Neural progenitor cell (in vitro differentiated cells): ENCODE measurements around the gene NDUFS8. TPM values are rescaled to one million over a fixed set of nuclear protein-coding genes. Genes with fewer than 3 reads are reported as not detected.

Experiments used
- DNase-seq: peaks from one replicate; pipeline ENCODE4 v3.0.0-alpha.2; 2016; ENCODE audit warnings: low spot score
- H2AFZ ChIP-seq: fragments of 200-600 bp; sonication (generic); replicated peaks from 2 replicates; pipeline ENCODE4 v1.6.1; 2016; ENCODE audit warnings: antibody characterized with exemption
- H3F3A ChIP-seq: fragments of 200-600 bp; sonication (generic); 2 replicates; pipeline ENCODE4 v1.6.1; 2016; ENCODE audit warnings: antibody characterized with exemption, low read depth
- H3K27ac ChIP-seq: fragments of 200-600 bp; sonication (generic); 2 replicates; pipeline ENCODE4 v1.5.1; 2016; ENCODE audit warnings: mild to moderate bottlenecking
- H3K27me3 ChIP-seq: fragments of 200-600 bp; sonication (generic); 2 replicates; pipeline ENCODE4 v1.6.1; 2016; ENCODE audit warnings: mild to moderate bottlenecking, moderate library complexity
- H3K36me3 ChIP-seq: fragments of 200-600 bp; sonication (generic); 2 replicates; pipeline ENCODE4 v1.5.1; 2016
- H3K4me1 ChIP-seq: fragments of 200-600 bp; sonication (generic); 2 replicates; pipeline ENCODE4 v1.6.1; 2016; ENCODE audit warnings: mixed run types
- H3K4me2 ChIP-seq: fragments of 200-600 bp; sonication (generic); 2 replicates; pipeline ENCODE4 v1.6.1; 2016
- H3K4me3 ChIP-seq: fragments of 200-600 bp; sonication (generic); 2 replicates; pipeline ENCODE4 v1.5.1; 2016
- H3K79me2 ChIP-seq: fragments of 200-600 bp; sonication (generic); 2 replicates; pipeline ENCODE4 v1.6.1; 2016; ENCODE audit warnings: low read depth
- H3K9ac ChIP-seq: fragments of 200-600 bp; sonication (generic); 2 replicates; pipeline ENCODE4 v1.6.1; 2016
- H3K9me3 ChIP-seq: fragments of 200-600 bp; sonication (generic); 2 replicates; pipeline ENCODE4 v1.5.1; 2016; ENCODE audit warnings: low read depth
- H4K20me1 ChIP-seq: fragments of 200-600 bp; sonication (generic); 2 replicates; pipeline ENCODE4 v1.6.1; 2016; ENCODE audit warnings: low read depth
- H3K27ac Mint-ChIP-seq: 3 replicates; pipeline ENCODE4 v1.8.0; 2021; ENCODE audit warnings: mixed read lengths
- H3K27me3 Mint-ChIP-seq: 2 replicates; pipeline ENCODE4 v1.8.0; 2022; ENCODE audit warnings: low read depth, mild to moderate bottlenecking, inconsistent platforms, moderate library complexity, mixed read lengths; ENCODE audit not compliant: insufficient read depth
- H3K36me3 Mint-ChIP-seq: 3 replicates; pipeline ENCODE4 v1.8.0; 2021; ENCODE audit warnings: mixed read lengths
- H3K4me1 Mint-ChIP-seq: 3 replicates; pipeline ENCODE4 v1.8.0; 2021; ENCODE audit warnings: mixed read lengths
- H3K4me3 Mint-ChIP-seq: 3 replicates; pipeline ENCODE4 v1.8.0; 2021; ENCODE audit warnings: mild to moderate bottlenecking, moderate library complexity, mixed read lengths
- H3K9me3 Mint-ChIP-seq: 3 replicates; pipeline ENCODE4 v1.8.0; 2020; ENCODE audit warnings: mixed read lengths
- CTCF ChIP-seq: fragments of 200-600 bp; sonication (generic); IDR thresholded peaks from 2 replicates; pipeline ENCODE4 v1.5.1; 2017; ENCODE audit warnings: antibody characterized with exemption, mild to moderate bottlenecking
- EZH2 ChIP-seq: fragments of 200-600 bp; sonication (generic); IDR thresholded peaks from 2 replicates; pipeline ENCODE4 v1.6.1; 2017; ENCODE audit warnings: antibody characterized with exemption, mild to moderate bottlenecking, moderate library complexity
- EZH2phosphoT487 ChIP-seq: fragments of 200-600 bp; sonication (generic); IDR thresholded peaks from 2 replicates; pipeline ENCODE4 v1.6.1; 2017; ENCODE audit warnings: antibody characterized with exemption
- total RNA-seq: library from RNA; depleted of rRNA; stranded (reverse); fragments of >200 nt; gene quantifications from 2 replicates; pipeline ENCODE4 v1.2.3, GENCODE V29; 2015; ENCODE audit warnings: low replicate concordance

NDUFS8 gene
- total RNA-seq, 1 donor from 2014 or later, result 46.7 TPM

GRCh38 chr11:68051191-68052136 is 21.0 kb downstream of the NDUFS8 start:
- TF ChIP-seq EZH2phosphoT487, result no peak
- no peak for TF ChIP-seq CTCF
- no peak for TF ChIP-seq EZH2
- H3K9ac ChIP-seq, result no peak overlapping the region
- no peak overlapping the region for H3K27ac ChIP-seq
- H3K27me3 ChIP-seq, result no peaks in the 10 kb centered on the region
- Mint-ChIP-seq H3K27me3 (peaks cover 8% of the 10 kb centered on the region), H3K9me3 (no peaks in the 10 kb centered on the region), H3K36me3 (peaks cover 5% of the 10 kb centered on the region), H3K4me3 (peak overlapping the region; percentile 19), H3K4me1 (peaks cover 17% of the 10 kb centered on the region), H3K27ac (peak overlapping the region; percentile 90)
- H4K20me1 ChIP-seq, result no peaks in the 10 kb centered on the region
- DNase-seq, result no peak
- H3K79me2 ChIP-seq, result no peaks in the 10 kb centered on the region
- no peaks in the 10 kb centered on the region for H3K36me3 ChIP-seq
- no peak overlapping the region for H3K4me3 ChIP-seq
- peaks cover 3% of the 10 kb centered on the region for H3K4me1 ChIP-seq
- H3K9me3 ChIP-seq, result no peaks in the 10 kb centered on the region
- H3K4me2 ChIP-seq, result no peak overlapping the region
- no peaks in the 10 kb centered on the region for H3F3A ChIP-seq
- H2AFZ ChIP-seq, result no peak overlapping the region

GRCh38 chr11:68052137-68052873 is 21.8 kb downstream of the NDUFS8 start:
- H2AFZ ChIP-seq, result no peak overlapping the region
- H3K79me2 ChIP-seq, result no peaks in the 10 kb centered on the region
- Mint-ChIP-seq H3K4me3 (peak overlapping the region; percentile 19), H3K27me3 (peaks cover 7% of the 10 kb centered on the region), H3K9me3 (no peaks in the 10 kb centered on the region), H3K36me3 (peaks cover 5% of the 10 kb centered on the region), H3K27ac (peak overlapping the region; percentile 83), H3K4me1 (peaks cover 17% of the 10 kb centered on the region)
- no peaks in the 10 kb centered on the region for H3K27me3 ChIP-seq
- TF ChIP-seq CTCF (no peak), EZH2 (no peak), EZH2phosphoT487 (no peak)
- H3K4me2 ChIP-seq, result no peak overlapping the region
- DNase-seq, result no peak
- no peak overlapping the region for H3K9ac ChIP-seq
- peaks cover 3% of the 10 kb centered on the region for H3K4me1 ChIP-seq
- no peak overlapping the region for H3K4me3 ChIP-seq
- H3K27ac ChIP-seq, result no peak overlapping the region
- H3K36me3 ChIP-seq, result no peaks in the 10 kb centered on the region
- no peaks in the 10 kb centered on the region for H3K9me3 ChIP-seq
- H3F3A ChIP-seq, result no peaks in the 10 kb centered on the region
- H4K20me1 ChIP-seq, result no peaks in the 10 kb centered on the region

GRCh38 chr11:68053117-68053516 is 22.6 kb downstream of the NDUFS8 start:
- H3K27me3 Mint-ChIP-seq, result peaks cover 6% of the 10 kb centered on the region
- Histone ChIP-seq H3K27ac (no peak overlapping the region), H3K9ac (no peak overlapping the region), H3K27me3 (no peaks in the 10 kb centered on the region), H3F3A (no peaks in the 10 kb centered on the region), H3K9me3 (no peaks in the 10 kb centered on the region), H2AFZ (no peak overlapping the region), H4K20me1 (no peaks in the 10 kb centered on the region), H3K36me3 (peaks cover under 1% of the 10 kb centered on the region), H3K79me2 (no peaks in the 10 kb centered on the region), H3K4me1 (peaks cover 3% of the 10 kb centered on the region), H3K4me2 (no peak overlapping the region), H3K4me3 (no peak overlapping the region)
- TF ChIP-seq CTCF (no peak), EZH2 (no peak), EZH2phosphoT487 (no peak)
- H3K27ac Mint-ChIP-seq, result peak overlapping the region; percentile 60
- no peak overlapping the region for H3K4me3 Mint-ChIP-seq
- no peaks in the 10 kb centered on the region for H3K9me3 Mint-ChIP-seq
- DNase-seq, result no peak
- H3K4me1 Mint-ChIP-seq, result peaks cover 17% of the 10 kb centered on the region
- H3K36me3 Mint-ChIP-seq, result peaks cover 10% of the 10 kb centered on the region
